DMS79 treated with DMSO at 0.1 percent for 48 hours (cell line): ENCODE data around the gene SLC12A6.
A peak's percentile ranks its signal among the peaks of the same experiment; 100 is the strongest.

Experiments used
- DNase-seq: peaks from one replicate; lab custom pipeline; 2025; lab: John Stamatoyannopoulos, UW

The SLC12A6 gene

GRCh38 chr15:34330279-34330678 lies 7.3 kb downstream of the SLC12A6 start:
- no peak for DNase-seq

- no peak for DNase-seq
These were observed 8.6 kb downstream of the SLC12A6 start for GRCh38 chr15:34329006-34329405.

- DNase-seq = no peak
These were observed 9.7 kb downstream of the SLC12A6 start for GRCh38 chr15:34327906-34328305.

- no peak for DNase-seq
These were observed 12.2 kb downstream of the SLC12A6 start for GRCh38 chr15:34325368-34325767.

- no peak for DNase-seq
These were observed 12.6 kb downstream of the SLC12A6 start for GRCh38 chr15:34324933-34325332.

GRCh38 chr15:34323217-34323616 lies 14.4 kb downstream of the SLC12A6 start:
- no peak for DNase-seq

- DNase-seq = peak; percentile 21
These were observed 19.1 kb downstream of the SLC12A6 start for GRCh38 chr15:34318277-34319079.

- no peak for DNase-seq
These were observed 22.8 kb downstream of the SLC12A6 start for GRCh38 chr15:34314491-34315490.

- no peak for DNase-seq
These were observed 26.0 kb downstream of the SLC12A6 start for GRCh38 chr15:34311563-34311962.

- no peak for DNase-seq
These were observed 33.0 kb downstream of the SLC12A6 start for GRCh38 chr15:34304613-34305012.

- DNase-seq = no peak
These were observed 36.5 kb downstream of the SLC12A6 start for GRCh38 chr15:34301058-34301457.

- DNase-seq = no peak
These were observed 40.5 kb downstream of the SLC12A6 start for GRCh38 chr15:34297059-34297458.

- no peak for DNase-seq
These were observed 45.0 kb downstream of the SLC12A6 start for GRCh38 chr15:34292621-34293020.

- DNase-seq = no peak
These were observed 52.6 kb downstream of the SLC12A6 start for GRCh38 chr15:34284937-34285336.

GRCh38 chr15:34282384-34282783 lies 55.2 kb downstream of the SLC12A6 start:
- DNase-seq = no peak

- no peak for DNase-seq
These were observed 57.4 kb downstream of the SLC12A6 start for GRCh38 chr15:34280193-34280592.

- DNase-seq = no peak
These were observed 58.2 kb downstream of the SLC12A6 start for GRCh38 chr15:34279368-34279767.

- no peak for DNase-seq
These were observed 61.9 kb downstream of the SLC12A6 start for GRCh38 chr15:34275721-34276120.

- DNase-seq = no peak
These were observed 62.4 kb downstream of the SLC12A6 start for GRCh38 chr15:34275154-34275553.

GRCh38 chr15:34271493-34271892 lies 66.1 kb downstream of the SLC12A6 start:
- DNase-seq = no peak

GRCh38 chr15:34266751-34267150 lies 70.8 kb downstream of the SLC12A6 start:
- no peak for DNase-seq

GRCh38 chr15:34264076-34264475 lies 73.5 kb downstream of the SLC12A6 start:
- no peak for DNase-seq

- DNase-seq = no peak
These were observed 75.2 kb downstream of the SLC12A6 start for GRCh38 chr15:34262362-34262761.
